Endothelial cell of umbilical vein (primary cell): ENCODE results near the gene FANCG. TPM values are rescaled to one million over a fixed set of nuclear protein-coding genes. Genes with fewer than 3 reads are reported as not detected.

Experiments used
- BruUV-seq: library from RNA; stranded (reverse); fragments of 400-500 nt; replicated peaks from 2 replicates; lab custom pipeline; 2021; lab: Mats Ljungman, UMichigan
- CTCF ChIA-PET: fragments of 300-600, 350-600 bp; sonication (Branson Sonifier 250); formaldehyde crosslinking; loops from one replicate; lab custom pipeline; 2021; ENCODE audit warnings: antibody characterized with exemption, inconsistent platforms; lab: Charles Lee
- POLR2A ChIA-PET: fragments of 300-600, 350-600 bp; sonication (Branson Sonifier 250); formaldehyde crosslinking; loops from one replicate; lab custom pipeline; 2021; ENCODE audit warnings: antibody characterized with exemption, inconsistent platforms; lab: Charles Lee
- DNase-seq: peaks from one replicate; pipeline ENCODE4 v3.0.0-alpha.2; 2011; ENCODE audit warnings: low read depth, low spot score
- FAIRE-seq: peaks from 2 replicates; lab custom pipeline; 2011; peaks lifted over from hg19 to GRCh38; lab: Jason Lieb, UNC
- H2AFZ ChIP-seq: 2 replicates; pipeline ENCODE4 v1.6.0; 2012; ENCODE audit warnings: low read depth, low read length, control low read depth, inconsistent platforms
- H3K27ac ChIP-seq: 2 replicates; pipeline ENCODE4 v1.5.1; 2011; ENCODE audit warnings: low read depth, mild to moderate bottlenecking, control low read depth, low read length, moderate library complexity; ENCODE audit not compliant: insufficient read depth
- H3K27me3 ChIP-seq, 2 experiments: 2 replicates each; pipeline versions ENCODE4 v1.6.0 to v1.6.1; 2011; ENCODE audit warnings: low read length in 2 of 2, mixed read lengths in 1 of 2; ENCODE audit not compliant: control insufficient read depth in 2 of 2, insufficient read depth in 2 of 2
- H3K36me3 ChIP-seq, 2 experiments: 2 replicates in 1 of 2; 3 replicates in 1 of 2; pipeline ENCODE4 v1.5.1; 2011; ENCODE audit warnings: low read length in 2 of 2, mild to moderate bottlenecking in 1 of 2, moderate library complexity in 1 of 2; ENCODE audit not compliant: control insufficient read depth in 2 of 2, insufficient read depth in 2 of 2; ENCODE audit errors: extremely low read depth in 1 of 2
- H3K4me1 ChIP-seq: 3 replicates; pipeline ENCODE4 v1.5.1; 2011; ENCODE audit warnings: mild to moderate bottlenecking, low read length; ENCODE audit not compliant: control insufficient read depth, insufficient read depth; ENCODE audit errors: extremely low read depth
- H3K4me2 ChIP-seq: 2 replicates; pipeline ENCODE4 v1.6.1; 2011; ENCODE audit warnings: low read length, control low read depth, mixed read lengths; ENCODE audit not compliant: insufficient read depth
- H3K4me3 ChIP-seq, 3 experiments: fragments of 200-600 bp in 1 of 3; sonication (generic), shearing (Covaris generic) in 1 of 3; replicated peaks in 1 of 3; 2 replicates each; pipeline ENCODE4 v1.5.1; 2011 to 2016; ENCODE audit warnings: control low read depth in 3 of 3, low read length in 3 of 3, mild to moderate bottlenecking in 2 of 3, inconsistent platforms in 1 of 3, low read depth in 1 of 3, moderate library complexity in 1 of 3; ENCODE audit not compliant: insufficient read depth in 1 of 3
- H3K79me2 ChIP-seq: 2 replicates; pipeline ENCODE4 v1.6.0; 2012; ENCODE audit warnings: low read length, inconsistent platforms; ENCODE audit not compliant: control insufficient read depth, insufficient read depth
- H3K9ac ChIP-seq: replicated peaks from 2 replicates; pipeline ENCODE3; 2011; ENCODE audit warnings: low read length, control low read depth; ENCODE audit not compliant: insufficient read depth; ENCODE audit errors: extremely low read depth
- H3K9me1 ChIP-seq: replicated peaks from 3 replicates; pipeline ENCODE4 v1.6.0; 2011; ENCODE audit warnings: mild to moderate bottlenecking, low read length; ENCODE audit not compliant: control insufficient read depth, insufficient read depth; ENCODE audit errors: extremely low read depth
- H3K9me3 ChIP-seq: replicated peaks from 2 replicates; pipeline ENCODE4 v1.5.1; 2012; ENCODE audit warnings: low read length, inconsistent platforms; ENCODE audit not compliant: control insufficient read depth, insufficient read depth
- H4K20me1 ChIP-seq: replicated peaks from 2 replicates; pipeline ENCODE3; 2011; ENCODE audit warnings: mild to moderate bottlenecking, low read length; ENCODE audit not compliant: control insufficient read depth, insufficient read depth; ENCODE audit errors: extremely low read depth
- CTCF ChIP-seq, 2 donors: IDR thresholded peaks; 1 replicate in 1 of 2; 2 replicates in 1 of 2; pipeline ENCODE4 v1.5.1; 2011; ENCODE audit warnings: low read length in 2 of 2, mild to moderate bottlenecking in 2 of 2, moderate library complexity in 2 of 2, control low read depth in 1 of 2, inconsistent platforms in 1 of 2, low read depth in 1 of 2; ENCODE audit not compliant: insufficient read depth in 1 of 2; ENCODE audit errors: extremely low read depth in 1 of 2
- EZH2 ChIP-seq: IDR thresholded peaks from 2 replicates; pipeline ENCODE4 v1.6.1; 2012; ENCODE audit warnings: borderline replicate concordance, low read depth, mild to moderate bottlenecking, moderate library complexity, low read length, inconsistent platforms; ENCODE audit not compliant: severe bottlenecking
- FOS ChIP-seq: IDR thresholded peaks from 2 replicates; pipeline ENCODE4 v1.6.1; 2011; ENCODE audit warnings: mild to moderate bottlenecking, low read length, moderate library complexity, borderline replicate concordance; ENCODE audit not compliant: insufficient read depth
- GATA2 ChIP-seq: IDR thresholded peaks from 2 replicates; pipeline ENCODE4 v1.7.0; 2011; ENCODE audit warnings: low read depth, mild to moderate bottlenecking, moderate library complexity, mixed read lengths, low read length; ENCODE audit not compliant: insufficient read length, insufficient read depth
- JUN ChIP-seq: IDR thresholded peaks from 2 replicates; pipeline ENCODE4 v1.6.1; 2011; ENCODE audit warnings: borderline replicate concordance, low read depth; ENCODE audit not compliant: insufficient read length, insufficient read depth
- MAX ChIP-seq: IDR thresholded peaks from 2 replicates; pipeline ENCODE4 v1.6.1; 2011; ENCODE audit not compliant: insufficient read depth, insufficient read length
- MYC ChIP-seq: IDR thresholded peaks from one replicate; pipeline ENCODE4 v1.6.1; 2011; ENCODE audit warnings: mild to moderate bottlenecking, low read depth, low read length
- POLR2A ChIP-seq: IDR thresholded peaks from 2 replicates; pipeline ENCODE4 v1.6.1; 2012; ENCODE audit warnings: low read depth, mild to moderate bottlenecking, control low read depth, low read length
- POLR2AphosphoS5 ChIP-seq: IDR thresholded peaks from 2 replicates; pipeline ENCODE4 v1.6.1; 2012; ENCODE audit warnings: low read depth, mild to moderate bottlenecking, control low read depth, low read length, moderate library complexity; ENCODE audit not compliant: insufficient read depth
- dilution Hi-C: fragments of 300-500 bp; cut with MboI; formaldehyde crosslinking; loops from one replicate; pipeline ENCODE4 v1.15.0; 2019; ENCODE audit warnings: low sequenced_read_pairs; ENCODE audit not compliant: extremely low pct_ligation_motif_present
- intact Hi-C: fragments of 100-400 bp; cut with micrococcal nuclease; formaldehyde crosslinking; loops from one replicate; pipeline ENCODE4 v1.10.0; 2022
- polyA plus RNA-seq, 4 experiments: library from polyadenylated mRNA; depleted of rRNA in 3 of 4; stranded (reverse) in 3 of 4; unstranded in 1 of 4; fragments of >200 nt; gene quantifications; 2 replicates each; pipeline versions ENCODE4 v1.2.1 to v1.2.3, GENCODE V29; 2011 to 2012; ENCODE audit warnings: missing spikeins in 1 of 4
- total RNA-seq: library from RNA; stranded (reverse); gene quantifications from 2 replicates; pipeline ENCODE4 v1.2.3, GENCODE V29; 2021

The FANCG gene
- total and polyA plus RNA-seq, 2 donors (not counting 3 experiments of a cell fraction or from before 2014, with no cell fraction given) = 31.6 to 58.0 TPM

DNA sequence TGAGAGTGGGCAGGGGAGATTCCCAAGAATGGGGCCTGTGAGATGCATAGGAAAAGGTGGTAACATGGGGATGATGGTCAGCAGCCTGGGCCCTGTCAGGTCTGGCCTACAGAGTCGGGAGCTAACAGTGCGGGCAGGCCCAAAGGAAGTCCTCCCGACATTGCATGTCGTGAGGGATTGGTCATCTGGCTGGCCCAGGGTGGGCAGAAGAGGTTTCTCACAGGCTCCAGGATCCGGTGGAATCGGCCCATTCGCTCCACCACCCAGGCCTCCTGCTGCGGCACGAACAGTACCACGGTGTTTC, 22.7 kb upstream of the FANCG start:
- H3K36me3 ChIP-seq = peaks cover 12 to 45% of the 10 kb centered on the region in 2 experiments
- H3K79me2 ChIP-seq = peaks cover 13% of the 10 kb centered on the region
- H3K4me2 ChIP-seq = peak overlapping the region; percentile 26
- peaks cover 13% of the 10 kb centered on the region for H3K4me1 ChIP-seq
- dilution Hi-C loops (no loop called here), intact Hi-C loops (no loop called here)
- H4K20me1 ChIP-seq = no peaks in the 10 kb centered on the region
- no peaks in the 10 kb centered on the region for H3K9me1 ChIP-seq
- peak overlapping the region; percentile 50 to 83 (median 80) for H3K4me3 ChIP-seq
- H3K27me3 ChIP-seq = no peaks in the 10 kb centered on the region
- POLR2A ChIA-PET = interaction anchor here (1.3 kb wide), 1 partner anchor 10 kb away, joined by 8 read pairs; no protein-coding TSS in a partner anchor
- peak overlapping the region; percentile 76 for H2AFZ ChIP-seq
- TF ChIP-seq EZH2 = no peak
- TF ChIP-seq GATA2 = no peak
- TF ChIP-seq CTCF (IDR thresholded peaks at IDR 0.05; ENCODE audit: extremely low read depth in 1 of 2, insufficient read depth in 1 of 2, low read depth in 1 of 2, low read length in 2 of 2) = no peak
- no peak for TF ChIP-seq POLR2AphosphoS5
- no peak for TF ChIP-seq MYC
- no peak for TF ChIP-seq FOS
- TF ChIP-seq POLR2A = no peak
- no peak for TF ChIP-seq JUN
- no peak for TF ChIP-seq MAX
- CTCF ChIA-PET = interaction anchor here (0.8 to 3.0 kb wide), 8 partner anchors 10 to 451 kb away, joined by 3 to 13 read pairs (median 4); partner anchors contain the start of gene FANCG
- peak overlapping the region; percentile 91 for H3K9ac ChIP-seq
- no peaks in the 10 kb centered on the region for H3K9me3 ChIP-seq
- BruUV-seq = no TSS peak
- DNase-seq = no peak
- FAIRE-seq = no peak
- H3K27ac ChIP-seq = peak overlapping the region; percentile 50
